Endodermal cell (in vitro differentiated cells): Measurements from ENCODE around the gene ZIC4. TPM values are rescaled to one million over a fixed set of nuclear protein-coding genes. Genes with fewer than 3 reads are reported as not detected.

Source experiments
- DNase-seq: peaks from one replicate; pipeline ENCODE4 v3.0.0-alpha.2; 2017
- H3K27ac ChIP-seq: 2 replicates; pipeline ENCODE4 v1.5.1; 2013; ENCODE audit warnings: mild to moderate bottlenecking, low read depth, low read length, moderate library complexity
- H3K27me3 ChIP-seq: 2 replicates; pipeline ENCODE4 v1.6.1; 2013; ENCODE audit warnings: mild to moderate bottlenecking, low read length, moderate library complexity; ENCODE audit not compliant: insufficient read depth, control insufficient read depth, poor library complexity, severe bottlenecking
- H3K36me3 ChIP-seq: 2 replicates; pipeline ENCODE4 v1.7.0; 2013; ENCODE audit warnings: mild to moderate bottlenecking, low read length, moderate library complexity; ENCODE audit not compliant: control insufficient read depth, insufficient read depth
- H3K4me1 ChIP-seq: one replicate; pipeline ENCODE4 v1.7.0; 2013; ENCODE audit warnings: low read length; ENCODE audit not compliant: control insufficient read depth, insufficient read depth
- H3K4me3 ChIP-seq: 2 replicates; pipeline ENCODE4 v1.5.1; 2013; ENCODE audit warnings: mild to moderate bottlenecking, low read length, moderate library complexity
- H3K9ac ChIP-seq: 2 replicates; pipeline ENCODE4 v1.6.1; 2013; ENCODE audit warnings: mild to moderate bottlenecking, low read length, moderate library complexity; ENCODE audit not compliant: poor library complexity, severe bottlenecking; ENCODE audit errors: extremely low read depth
- H3K9me3 ChIP-seq: 2 replicates; pipeline ENCODE4 v1.6.1; 2013; ENCODE audit warnings: mild to moderate bottlenecking, low read length, moderate library complexity; ENCODE audit not compliant: control insufficient read depth
- H3K27ac Mint-ChIP-seq: 2 replicates; pipeline ENCODE4 v1.8.0; 2020; ENCODE audit warnings: mixed read lengths
- H3K27me3 Mint-ChIP-seq: 2 replicates; pipeline ENCODE4 v1.8.0; 2021; ENCODE audit warnings: mild to moderate bottlenecking, mixed read lengths; ENCODE audit not compliant: insufficient read depth
- H3K36me3 Mint-ChIP-seq: 2 replicates; pipeline ENCODE4 v1.8.0; 2020; ENCODE audit warnings: low read depth, mixed read lengths
- H3K4me1 Mint-ChIP-seq: 2 replicates; pipeline ENCODE4 v1.8.0; 2020; ENCODE audit warnings: mixed read lengths
- H3K4me3 Mint-ChIP-seq: 2 replicates; pipeline ENCODE4 v1.8.0; 2020; ENCODE audit warnings: mild to moderate bottlenecking, moderate library complexity, mixed read lengths
- H3K9me3 Mint-ChIP-seq: 2 replicates; pipeline ENCODE4 v1.8.0; 2020; ENCODE audit warnings: mild to moderate bottlenecking, mixed read lengths
- WGBS, 2 experiments: methylation state at CpG; one replicate each; pipeline versions ENCODE4 v1.1.5 to v1.1.7; 2013; ENCODE audit warnings: missing lambda C conversion rate in 2 of 2, mixed read lengths in 1 of 2; ENCODE audit not compliant: insufficient coverage in 1 of 2, insufficient read length in 1 of 2; 5-methylcytosine and 5-hydroxymethylcytosine counted together
- total RNA-seq, 2 donors: library from RNA; stranded (reverse); fragmentation: NEBNext Ultra II Directional in 1 of 2; extraction: Animal tissue kit (Norgen Biotek cat#: 25700) in 1 of 2; gene quantifications; 2 replicates in 1 of 2; 3 replicates in 1 of 2; pipeline ENCODE4 v1.2.1, GENCODE V29; 2021
- TF ChIP-seq, protein P1 (sequence below): fragments of 200-600 bp; sonication (generic); conservative IDR thresholded peaks from 2 replicates; pipeline ENCODE4 v1.5.0; 2021; ENCODE audit warnings: antibody characterized with exemption, mild to moderate bottlenecking

ZIC4 gene
- total RNA-seq, 2 donors from 2014 or later = not detected

DNA sequence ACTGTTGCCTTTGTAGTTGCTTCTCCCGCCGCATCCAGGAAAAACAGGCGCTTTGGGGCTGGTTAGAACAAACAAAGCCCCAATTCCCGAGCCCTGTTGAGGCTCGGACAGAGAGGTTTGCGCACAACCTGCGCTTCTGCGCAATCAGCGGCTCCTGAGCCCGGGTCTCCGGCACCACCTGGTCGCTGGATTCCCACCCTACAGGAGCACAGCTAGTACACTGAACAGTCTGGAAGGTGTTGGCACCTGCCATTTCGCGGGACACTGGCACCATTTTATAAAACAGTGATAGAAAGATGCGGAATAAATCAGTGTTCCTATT lies 13.8 kb downstream of the ZIC4 start:
- Histone ChIP-seq H3K4me1 (peaks cover 6% of the 10 kb centered on the region), H3K27me3 (peaks cover 100% of the 10 kb centered on the region), H3K9me3 (no peaks in the 10 kb centered on the region), H3K4me3 (peak overlapping the region; percentile 73), H3K9ac (no peak overlapping the region), H3K36me3 (no peaks in the 10 kb centered on the region), H3K27ac (peak overlapping the region; percentile 88)
- DNase-seq = no peak
- Mint-ChIP-seq H3K27ac (no peak overlapping the region), H3K36me3 (no peaks in the 10 kb centered on the region), H3K4me1 (peaks cover 21% of the 10 kb centered on the region), H3K4me3 (peak overlapping the region; percentile 64), H3K27me3 (peaks cover 100% of the 10 kb centered on the region), H3K9me3 (no peaks in the 10 kb centered on the region)
- 1 to 10% methylated on average over 2 to 15 of the region's 15 CpGs for WGBS, 2 experiments
- TF ChIP-seq, protein P1, sequence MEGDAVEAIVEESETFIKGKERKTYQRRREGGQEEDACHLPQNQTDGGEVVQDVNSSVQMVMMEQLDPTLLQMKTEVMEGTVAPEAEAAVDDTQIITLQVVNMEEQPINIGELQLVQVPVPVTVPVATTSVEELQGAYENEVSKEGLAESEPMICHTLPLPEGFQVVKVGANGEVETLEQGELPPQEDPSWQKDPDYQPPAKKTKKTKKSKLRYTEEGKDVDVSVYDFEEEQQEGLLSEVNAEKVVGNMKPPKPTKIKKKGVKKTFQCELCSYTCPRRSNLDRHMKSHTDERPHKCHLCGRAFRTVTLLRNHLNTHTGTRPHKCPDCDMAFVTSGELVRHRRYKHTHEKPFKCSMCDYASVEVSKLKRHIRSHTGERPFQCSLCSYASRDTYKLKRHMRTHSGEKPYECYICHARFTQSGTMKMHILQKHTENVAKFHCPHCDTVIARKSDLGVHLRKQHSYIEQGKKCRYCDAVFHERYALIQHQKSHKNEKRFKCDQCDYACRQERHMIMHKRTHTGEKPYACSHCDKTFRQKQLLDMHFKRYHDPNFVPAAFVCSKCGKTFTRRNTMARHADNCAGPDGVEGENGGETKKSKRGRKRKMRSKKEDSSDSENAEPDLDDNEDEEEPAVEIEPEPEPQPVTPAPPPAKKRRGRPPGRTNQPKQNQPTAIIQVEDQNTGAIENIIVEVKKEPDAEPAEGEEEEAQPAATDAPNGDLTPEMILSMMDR = no peak

DNA sequence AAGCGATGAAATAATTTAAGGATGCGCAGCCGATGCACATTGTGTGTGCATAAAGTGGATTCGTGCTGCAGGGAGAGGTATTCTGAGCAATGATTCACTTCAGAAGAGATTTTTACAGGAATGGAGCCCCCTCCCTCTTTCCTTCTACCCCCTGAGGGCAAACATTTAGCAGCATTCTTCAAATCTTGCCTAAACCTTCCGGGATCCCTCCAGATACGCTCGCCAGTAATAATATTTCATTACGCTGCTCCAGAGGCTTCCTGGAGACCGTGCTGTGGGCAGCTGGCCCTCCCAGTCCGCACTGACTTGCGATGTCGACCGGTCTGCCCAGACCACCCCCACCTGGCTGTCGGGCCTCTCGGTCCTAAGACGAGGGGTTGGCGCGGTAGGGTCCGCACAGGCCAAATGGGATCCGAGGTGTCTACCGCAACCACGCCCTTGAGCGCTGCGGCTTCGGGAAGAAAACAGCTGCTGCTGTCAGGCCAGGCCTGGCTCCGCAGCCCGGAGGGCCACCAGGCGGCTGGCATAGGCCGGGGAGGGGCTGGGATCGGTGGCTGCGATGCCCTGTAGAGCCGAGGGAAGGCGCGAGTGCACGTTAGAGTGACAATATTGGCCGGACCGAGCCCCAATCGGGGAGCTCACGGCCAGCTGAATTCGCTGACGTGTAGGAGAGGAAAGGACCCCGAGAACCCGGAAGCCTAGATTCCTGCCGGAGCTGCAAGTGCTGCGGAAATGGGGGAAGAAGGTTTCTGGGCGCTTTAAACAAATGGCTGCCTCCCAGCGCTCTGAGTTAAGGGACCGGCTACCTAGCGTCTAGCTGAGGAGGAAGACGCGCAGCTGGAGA lies 14.3 kb downstream of the ZIC4 start:
- H3K36me3 ChIP-seq = no peaks in the 10 kb centered on the region
- peaks cover 100% of the 10 kb centered on the region for H3K27me3 ChIP-seq
- H3K4me3 ChIP-seq = peak overlapping the region; percentile 73
- WGBS, 2 experiments = 1 to 2% methylated on average over 19 to 51 of the region's 51 CpGs
- TF ChIP-seq, protein P1 = peak; percentile 68
- Mint-ChIP-seq H3K4me3 (peak overlapping the region; percentile 64), H3K27ac (no peak overlapping the region), H3K36me3 (no peaks in the 10 kb centered on the region), H3K9me3 (no peaks in the 10 kb centered on the region), H3K4me1 (peaks cover 18% of the 10 kb centered on the region), H3K27me3 (peaks cover 100% of the 10 kb centered on the region)
- no peak overlapping the region for H3K9ac ChIP-seq
- peak overlapping the region; percentile 88 for H3K27ac ChIP-seq
- H3K9me3 ChIP-seq = no peaks in the 10 kb centered on the region
- DNase-seq = peak; percentile 95
- H3K4me1 ChIP-seq = peaks cover 6% of the 10 kb centered on the region

DNA sequence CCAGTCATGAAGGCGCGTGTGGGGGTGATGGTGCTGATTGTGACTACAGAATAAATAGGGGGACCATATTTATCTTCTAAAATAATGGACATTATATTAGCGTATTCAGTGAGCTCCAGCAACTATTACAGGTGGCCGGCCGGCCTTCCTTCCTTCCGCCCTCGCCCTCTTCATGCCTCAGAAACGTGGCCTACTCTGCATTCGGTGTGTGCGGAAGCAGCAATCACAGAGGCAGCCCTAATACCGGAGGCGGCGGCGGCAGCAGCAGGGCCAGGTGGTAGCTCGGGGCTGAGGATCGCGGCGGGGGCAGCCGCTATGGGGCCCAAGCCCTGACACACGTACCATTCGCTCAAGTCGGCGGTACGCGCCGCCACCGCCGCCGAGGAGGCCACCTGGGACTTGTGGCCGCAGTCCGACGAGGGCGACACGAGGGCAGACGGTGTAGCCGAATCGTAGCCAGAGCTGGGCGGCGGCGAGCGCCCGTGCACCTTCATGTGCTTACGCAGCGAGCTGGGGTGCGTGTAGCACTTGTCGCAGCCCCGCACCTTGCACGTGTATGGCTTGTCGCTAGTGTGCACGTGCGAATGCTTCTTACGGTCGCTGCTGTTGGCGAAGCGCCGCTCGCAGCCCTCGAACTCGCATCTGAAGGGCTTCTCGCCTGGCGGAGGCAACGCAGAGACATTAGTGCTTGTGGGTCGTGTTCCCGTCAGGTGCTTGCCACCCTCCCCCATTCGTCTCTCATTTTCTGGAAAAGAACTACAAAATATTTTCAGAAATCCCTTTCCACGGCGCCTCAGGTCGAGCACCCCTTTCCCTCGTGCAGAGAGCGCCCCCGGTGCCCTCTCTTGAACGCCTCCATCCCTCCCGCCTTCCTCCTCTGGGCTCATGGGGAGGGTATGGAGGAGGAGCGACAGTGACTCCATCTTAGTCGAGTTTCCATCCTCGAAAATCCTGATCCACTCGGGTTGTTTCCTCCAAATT lies 15.5 kb downstream of the ZIC4 start:
- no peaks in the 10 kb centered on the region for H3K36me3 ChIP-seq
- 3 to 12% methylated on average over 37 to 75 of the region's 77 CpGs for WGBS, 2 experiments
- peak; percentile 77 for DNase-seq
- H3K9ac ChIP-seq = no peak overlapping the region
- peaks cover 100% of the 10 kb centered on the region for H3K27me3 ChIP-seq
- Mint-ChIP-seq H3K9me3 (no peaks in the 10 kb centered on the region), H3K4me3 (no peak overlapping the region), H3K36me3 (no peaks in the 10 kb centered on the region), H3K4me1 (peaks cover 17% of the 10 kb centered on the region), H3K27me3 (peaks cover 100% of the 10 kb centered on the region), H3K27ac (no peak overlapping the region)
- peaks cover 6% of the 10 kb centered on the region for H3K4me1 ChIP-seq
- H3K27ac ChIP-seq = peak overlapping the region; percentile 99
- H3K9me3 ChIP-seq = no peaks in the 10 kb centered on the region
- H3K4me3 ChIP-seq = no peak overlapping the region
- TF ChIP-seq, protein P1 = no peak
